ENCODE data around the gene PPP1R18. TPM values are rescaled to one million over a fixed set of nuclear protein-coding genes. Genes with fewer than 3 reads are reported as not detected.

Gene PPP1R18
- total RNA-seq, 1 donor from 2014 or later = 22.5 TPM

GRCh38 chr6:30684386-30685156, 1.9 kb downstream of the PPP1R18 start:
- Mint-ChIP-seq H3K27me3 (no peaks in the 10 kb centered on the region), H3K9me3 (ENCODE audit: low read depth) (no peaks in the 10 kb centered on the region)

GRCh38 chr6:30683980-30684338, 2.5 kb downstream of the PPP1R18 start:
- Mint-ChIP-seq H3K27me3 (no peaks in the 10 kb centered on the region), H3K4me3 (ENCODE audit: low read depth) (peak overlapping the region; percentile 57), H3K27ac (peak overlapping the region; percentile 75), H3K36me3 (ENCODE audit: insufficient read depth) (peaks cover 4% of the 10 kb centered on the region), H3K4me1 (ENCODE audit: low read depth) (peaks cover 39% of the 10 kb centered on the region), H3K9me3 (ENCODE audit: low read depth) (no peaks in the 10 kb centered on the region)
- TF ChIP-seq CTCF (IDR thresholded peaks at IDR 0.05; ENCODE audit: unreplicated experiment) = no peak
- no peak for DNase-seq (ENCODE audit: low spot score, unreplicated experiment)

More at GRCh38 chr6:30684386-30685156, 1.9 kb downstream of the PPP1R18 start:
- Mint-ChIP-seq H3K27ac (no peak overlapping the region), H3K4me1 (ENCODE audit: low read depth) (peaks cover 43% of the 10 kb centered on the region), H3K36me3 (ENCODE audit: insufficient read depth) (peaks cover 1% of the 10 kb centered on the region), H3K4me3 (ENCODE audit: low read depth) (peak overlapping the region; percentile 57)
- no peak for DNase-seq (ENCODE audit: low spot score, unreplicated experiment)
- TF ChIP-seq CTCF (IDR thresholded peaks at IDR 0.05; ENCODE audit: unreplicated experiment) = no peak

GRCh38 chr6:30683183-30683979, 3.1 kb downstream of the PPP1R18 start:
- Mint-ChIP-seq H3K27ac (peak overlapping the region; percentile 37), H3K36me3 (ENCODE audit: insufficient read depth) (peaks cover 6% of the 10 kb centered on the region), H3K9me3 (ENCODE audit: low read depth) (no peaks in the 10 kb centered on the region), H3K27me3 (no peaks in the 10 kb centered on the region), H3K4me3 (ENCODE audit: low read depth) (peak overlapping the region; percentile 57), H3K4me1 (ENCODE audit: low read depth) (peaks cover 39% of the 10 kb centered on the region)
- TF ChIP-seq CTCF (IDR thresholded peaks at IDR 0.05; ENCODE audit: unreplicated experiment) = no peak
- DNase-seq (ENCODE audit: low spot score, unreplicated experiment) = no peak

- no peak for TF ChIP-seq CTCF (IDR thresholded peaks at IDR 0.05; ENCODE audit: unreplicated experiment)
- H3K27ac Mint-ChIP-seq = peak overlapping the region; percentile 87
- peaks cover 6% of the 10 kb centered on the region for H3K36me3 Mint-ChIP-seq (ENCODE audit: insufficient read depth)
- no peaks in the 10 kb centered on the region for H3K9me3 Mint-ChIP-seq (ENCODE audit: low read depth)
- H3K4me3 Mint-ChIP-seq (ENCODE audit: low read depth) = peak overlapping the region; percentile 41
- H3K27me3 Mint-ChIP-seq = no peaks in the 10 kb centered on the region
- H3K4me1 Mint-ChIP-seq (ENCODE audit: low read depth) = peaks cover 32% of the 10 kb centered on the region
- DNase-seq (ENCODE audit: low spot score, unreplicated experiment) = no peak
Observed at GRCh38 chr6:30682143-30683117, 4.0 kb downstream of the PPP1R18 start.

- H3K27ac Mint-ChIP-seq = no peak overlapping the region
Observed at GRCh38 chr6:30681766-30682142, 4.7 kb downstream of the PPP1R18 start.

More at GRCh38 chr6:30681766-30682142, 4.7 kb downstream of the PPP1R18 start:
- no peak for TF ChIP-seq CTCF (IDR thresholded peaks at IDR 0.05; ENCODE audit: unreplicated experiment)
- Mint-ChIP-seq H3K4me3 (ENCODE audit: low read depth) (no peak overlapping the region), H3K36me3 (ENCODE audit: insufficient read depth) (peaks cover 6% of the 10 kb centered on the region), H3K27me3 (no peaks in the 10 kb centered on the region), H3K9me3 (ENCODE audit: low read depth) (no peaks in the 10 kb centered on the region), H3K4me1 (ENCODE audit: low read depth) (peaks cover 32% of the 10 kb centered on the region)
- no peak for DNase-seq (ENCODE audit: low spot score, unreplicated experiment)

Data from progenitor cell of endocrine pancreas (in vitro differentiated cells).